Measurements from ENCODE around the gene PLIN4. TPM values are rescaled to one million over a fixed set of nuclear protein-coding genes. Genes with fewer than 3 reads are reported as not detected.
A peak's percentile ranks its signal among the peaks of the same experiment; 100 is the strongest.

Gene PLIN4
- polyA plus RNA-seq, 1 experiment, result 0.07 TPM

DNA sequence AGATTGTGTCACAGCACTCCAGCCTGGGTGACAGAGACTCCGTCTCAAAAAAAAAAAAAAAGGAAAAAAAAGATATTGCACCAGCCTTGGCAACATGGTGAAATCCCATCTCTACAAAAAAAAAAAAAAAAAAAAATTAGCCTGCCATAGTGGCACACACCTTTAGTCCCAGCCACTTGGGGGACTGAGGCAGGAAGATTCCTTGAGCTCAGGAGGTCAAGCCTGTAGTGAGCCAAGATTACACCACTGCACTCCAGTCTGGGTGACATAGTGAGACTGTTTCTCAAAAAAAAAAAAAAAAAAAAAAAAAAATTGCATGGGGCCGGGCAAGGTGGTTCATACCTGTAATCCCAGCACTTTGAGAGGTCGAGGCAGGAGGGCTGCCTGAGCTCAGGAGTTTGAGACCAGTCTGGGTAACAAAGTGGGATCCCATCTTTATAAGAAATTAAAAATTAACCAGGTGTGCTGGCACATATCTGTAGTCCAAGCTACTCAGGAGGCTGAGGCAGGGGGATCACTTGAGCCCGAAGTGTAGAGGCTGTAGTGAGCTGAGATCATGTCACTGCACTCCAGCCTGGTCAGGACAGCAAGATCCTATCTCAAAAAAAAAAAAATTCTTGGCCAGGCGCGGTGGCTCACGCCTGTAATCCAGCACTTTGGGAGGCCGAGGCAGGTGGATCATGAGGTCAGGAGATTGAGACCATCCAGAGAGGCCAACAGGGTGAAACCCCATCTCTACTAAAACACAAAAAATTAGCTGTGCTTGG is 53.3 kb downstream of the PLIN4 start:
- TF ChIP-seq, protein P1, sequence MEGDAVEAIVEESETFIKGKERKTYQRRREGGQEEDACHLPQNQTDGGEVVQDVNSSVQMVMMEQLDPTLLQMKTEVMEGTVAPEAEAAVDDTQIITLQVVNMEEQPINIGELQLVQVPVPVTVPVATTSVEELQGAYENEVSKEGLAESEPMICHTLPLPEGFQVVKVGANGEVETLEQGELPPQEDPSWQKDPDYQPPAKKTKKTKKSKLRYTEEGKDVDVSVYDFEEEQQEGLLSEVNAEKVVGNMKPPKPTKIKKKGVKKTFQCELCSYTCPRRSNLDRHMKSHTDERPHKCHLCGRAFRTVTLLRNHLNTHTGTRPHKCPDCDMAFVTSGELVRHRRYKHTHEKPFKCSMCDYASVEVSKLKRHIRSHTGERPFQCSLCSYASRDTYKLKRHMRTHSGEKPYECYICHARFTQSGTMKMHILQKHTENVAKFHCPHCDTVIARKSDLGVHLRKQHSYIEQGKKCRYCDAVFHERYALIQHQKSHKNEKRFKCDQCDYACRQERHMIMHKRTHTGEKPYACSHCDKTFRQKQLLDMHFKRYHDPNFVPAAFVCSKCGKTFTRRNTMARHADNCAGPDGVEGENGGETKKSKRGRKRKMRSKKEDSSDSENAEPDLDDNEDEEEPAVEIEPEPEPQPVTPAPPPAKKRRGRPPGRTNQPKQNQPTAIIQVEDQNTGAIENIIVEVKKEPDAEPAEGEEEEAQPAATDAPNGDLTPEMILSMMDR (IDR thresholded peaks at IDR 0.05; ENCODE audit: low read depth, low read length), result no peak
- no peak overlapping the region for H3K27ac ChIP-seq (ENCODE audit: low read depth, low read length)
- DNase-seq (ENCODE audit: low read depth, low spot score), result no peak
- ChIA-PET POLR2A (no interaction called here), CTCF (no interaction called here)
- no peaks in the 10 kb centered on the region for H3K9me3 ChIP-seq (ENCODE audit: control insufficient read depth, insufficient read depth, low read length)
- H3K27me3 ChIP-seq (ENCODE audit: control insufficient read depth, insufficient read depth, low read length), result no peaks in the 10 kb centered on the region
- no peak overlapping the region for H3K4me3 ChIP-seq (ENCODE audit: low read depth, low read length)

DNA sequence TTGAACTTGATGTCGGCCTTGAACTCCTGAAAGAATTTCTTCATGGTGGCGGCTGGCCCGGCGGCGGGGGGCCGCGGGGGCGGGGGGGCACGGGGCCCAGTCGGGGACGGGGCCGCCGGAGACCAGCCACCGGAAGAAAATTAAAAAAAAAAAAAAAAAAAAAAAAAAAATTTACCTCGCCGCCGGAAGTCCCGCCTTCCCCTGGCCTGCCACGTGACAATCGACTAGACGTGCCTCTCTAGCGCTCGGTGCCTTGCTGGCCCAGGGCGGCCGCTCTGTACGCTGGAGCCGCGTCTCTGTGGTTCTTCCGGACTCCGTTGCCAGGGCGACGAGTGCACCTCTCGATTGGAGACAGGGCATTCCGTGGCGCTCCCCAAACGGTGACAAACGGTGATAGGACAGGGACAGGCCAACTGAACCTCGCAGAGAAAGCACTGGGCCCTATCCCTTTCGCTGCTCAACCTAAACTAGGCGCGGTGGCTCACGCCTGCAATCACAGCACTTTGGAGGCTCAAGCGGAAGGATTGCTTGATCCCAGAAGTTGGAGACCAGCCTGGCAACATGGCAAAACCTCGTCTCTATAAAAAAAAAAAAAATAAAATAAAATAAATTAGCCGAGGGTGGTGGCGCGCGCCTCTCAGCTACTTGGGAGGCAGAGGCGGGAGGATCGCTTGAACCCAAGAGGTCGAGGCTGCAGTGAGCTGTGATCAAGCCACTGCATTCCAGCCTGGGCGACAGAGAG is 60.5 kb downstream of the PLIN4 start, which contains the start of gene UBXN6:
Gene UBXN6 (minus strand): TSS at position 141 of the 742 bp plus-strand sequence. CDS start 97 bp downstream, at position 44.
- Histone ChIP-seq H3K9me3 (ENCODE audit: control insufficient read depth, insufficient read depth, low read length) (no peaks in the 10 kb centered on the region; the same call in 1 of the 2 replicates), H3K27ac (ENCODE audit: low read depth, low read length) (peak within 1 kb of the TSS; percentile 94), H3K27me3 (ENCODE audit: control insufficient read depth, insufficient read depth, low read length) (no peaks in the 10 kb centered on the region), H3K4me3 (ENCODE audit: low read depth, low read length) (peak within 1 kb of the TSS; percentile 84)
- TF ChIP-seq, protein P1 (IDR thresholded peaks at IDR 0.05; ENCODE audit: low read depth, low read length), result no peak
- peak; percentile 97 for DNase-seq (ENCODE audit: low read depth, low spot score)
- POLR2A ChIA-PET, result interaction anchor here (0.7 kb wide), 1 partner anchor 29 kb away, joined by 10 read pairs; no protein-coding TSS in a partner anchor
- CTCF ChIA-PET, result interaction anchor here (1.1 kb wide), 1 partner anchor 17 kb away, joined by 6 read pairs; no protein-coding TSS in a partner anchor

DNA sequence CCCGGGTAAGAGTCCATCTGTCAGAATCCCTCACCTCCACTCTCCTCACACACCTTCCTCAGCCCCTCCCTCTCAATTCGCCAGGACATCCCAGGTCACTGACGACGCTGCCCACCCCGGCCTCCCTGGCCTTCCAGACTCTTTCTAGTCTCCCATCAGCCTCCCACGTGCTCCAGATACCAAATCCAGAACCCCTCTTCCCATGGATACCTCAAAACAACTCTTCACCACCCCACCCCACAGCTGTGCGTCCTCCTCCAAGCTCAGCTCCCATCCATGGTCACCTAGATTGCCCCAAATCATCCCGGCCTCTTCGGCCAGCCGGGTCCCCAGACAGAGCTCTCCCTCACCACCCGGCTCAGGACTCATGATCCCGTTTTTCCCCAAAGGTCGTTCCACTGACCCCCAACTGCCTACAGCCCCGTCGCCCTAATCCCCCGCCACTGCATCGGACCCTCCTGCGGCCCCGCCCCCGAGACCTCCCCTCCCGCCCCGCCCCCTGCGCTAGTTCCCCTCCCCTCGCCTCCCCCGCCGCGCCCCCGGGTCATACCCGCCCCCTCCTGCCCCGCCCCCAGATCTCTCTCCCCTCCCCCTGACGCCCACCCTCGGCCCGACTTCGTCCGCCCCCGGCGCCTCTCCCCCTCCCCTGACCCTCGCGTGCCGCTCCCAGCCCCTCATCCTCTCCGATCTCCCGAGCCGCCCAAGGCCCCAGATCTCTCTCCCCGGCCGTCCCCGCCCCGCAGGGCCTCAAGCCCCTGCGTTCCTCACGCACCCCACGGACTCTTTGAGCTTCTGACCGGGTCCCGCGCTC is 61.2 kb downstream of the PLIN4 start:
- Histone ChIP-seq H3K4me3 (ENCODE audit: low read depth, low read length) (peak overlapping the region; percentile 84), H3K27ac (ENCODE audit: low read depth, low read length) (peak overlapping the region; percentile 94), H3K9me3 (ENCODE audit: control insufficient read depth, insufficient read depth, low read length) (no peaks in the 10 kb centered on the region; the same call in 1 of the 2 replicates), H3K27me3 (ENCODE audit: control insufficient read depth, insufficient read depth, low read length) (no peaks in the 10 kb centered on the region)
- ChIA-PET POLR2A (interaction anchor here (0.8 to 3.5 kb wide), 8 partner anchors 12 to 153 kb away, joined by 3 to 23 read pairs (median 3); partner anchors contain the start of genes CHAF1A, FSD1 and HDGFL2), CTCF (interaction anchor here (0.5 to 1.5 kb wide), 4 partner anchors 18 to 179 kb away, joined by 3 to 6 read pairs (median 4); partner anchors contain the start of gene CHAF1A)
- TF ChIP-seq, protein P1 (IDR thresholded peaks at IDR 0.05; ENCODE audit: low read depth, low read length), result no peak
- no peak for DNase-seq (ENCODE audit: low read depth, low spot score)

DNA sequence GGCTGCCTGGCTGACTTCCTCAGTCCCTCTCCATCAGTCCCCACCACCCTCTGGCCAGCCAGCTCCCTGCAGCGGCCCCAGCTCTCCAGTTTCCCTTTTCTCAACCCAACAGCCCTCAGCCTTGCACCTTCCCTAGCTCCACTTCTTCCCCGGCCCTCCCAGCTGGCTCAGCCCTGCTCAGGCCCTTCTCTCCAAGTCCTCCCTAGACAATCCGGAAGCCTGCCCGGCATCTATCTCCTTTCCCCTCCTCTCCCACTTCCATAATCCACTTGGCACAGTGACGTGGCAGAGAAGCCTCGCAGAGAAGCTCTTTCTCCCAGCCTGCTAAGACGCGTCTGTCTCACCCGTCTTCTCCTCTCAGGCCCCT is 61.8 kb downstream of the PLIN4 start:
- ChIA-PET POLR2A (interaction anchor here (0.8 to 3.5 kb wide), 8 partner anchors 12 to 152 kb away, joined by 3 to 23 read pairs (median 3); partner anchors contain the start of genes CHAF1A, FSD1 and HDGFL2), CTCF (interaction anchor here (0.5 to 1.5 kb wide), 3 partner anchors 54 to 180 kb away, joined by 3 to 4 read pairs (median 3); partner anchors contain the start of gene CHAF1A)
- Histone ChIP-seq H3K27me3 (ENCODE audit: control insufficient read depth, insufficient read depth, low read length) (no peaks in the 10 kb centered on the region), H3K9me3 (ENCODE audit: control insufficient read depth, insufficient read depth, low read length) (no peaks in the 10 kb centered on the region; the same call in 1 of the 2 replicates), H3K4me3 (ENCODE audit: low read depth, low read length) (peak overlapping the region; percentile 84), H3K27ac (ENCODE audit: low read depth, low read length) (peak overlapping the region; percentile 92)
- TF ChIP-seq, protein P1 (IDR thresholded peaks at IDR 0.05; ENCODE audit: low read depth, low read length), result no peak
- DNase-seq (ENCODE audit: low read depth, low spot score), result no peak
